K562 (cell line): ENCODE measurements around the gene SOWAHA. TPM values are rescaled to one million over a fixed set of nuclear protein-coding genes. Genes with fewer than 3 reads are reported as not detected.

Source experiments
- CTBP1 ChIP-seq: fragments of 450-650 bp; IDR thresholded peaks from 2 replicates; pipeline ENCODE4 v1.6.1; 2016; ENCODE audit warnings: borderline replicate concordance
- E2F3 ChIP-seq: fragments of 250-450 bp; sonication (Bioruptor Pico); IDR thresholded peaks from 2 replicates; pipeline ENCODE4 v1.4.0; 2020; ENCODE audit warnings: mild to moderate bottlenecking
- FOXP1 ChIP-seq: sonication (generic); formaldehyde crosslinking; IDR thresholded peaks from 2 replicates; pipeline ENCODE4 v1.8.0; 2022; ENCODE audit warnings: mild to moderate bottlenecking, missing genetic modification reagents
- GABPB1 ChIP-seq: sonication (generic); formaldehyde crosslinking; IDR thresholded peaks from 2 replicates; pipeline ENCODE4 v1.8.0; 2022; ENCODE audit warnings: mild to moderate bottlenecking, missing genetic modification reagents
- GTF2E2 ChIP-seq: fragments of 200-800 bp; sonication (Bioruptor generic); IDR thresholded peaks from 2 replicates; pipeline ENCODE4 v1.6.1; 2016; ENCODE audit warnings: missing genetic modification characterization, missing compliant biosample characterization
- HDAC8 ChIP-seq: fragments of 450-650 bp; IDR thresholded peaks from 2 replicates; pipeline ENCODE4 v1.6.1; 2016; ENCODE audit warnings: mild to moderate bottlenecking, missing genetic modification characterization, moderate library complexity, missing compliant biosample characterization
- NUFIP1 ChIP-seq: fragments of 450-650 bp; IDR thresholded peaks from 2 replicates; pipeline ENCODE4 v1.6.1; 2018; ENCODE audit not compliant: partially characterized antibody
- POLR2H ChIP-seq: IDR thresholded peaks from 2 replicates; pipeline ENCODE4 v1.6.1; 2016; ENCODE audit warnings: missing genetic modification characterization, low read depth, mild to moderate bottlenecking, control low read depth, missing compliant biosample characterization, moderate library complexity
- RBBP5 ChIP-seq: fragments of 200-600 bp; sonication (generic); IDR thresholded peaks from 2 replicates; pipeline ENCODE4 v1.6.1; 2012; ENCODE audit warnings: borderline replicate concordance, mild to moderate bottlenecking, low read length, control low read depth, inconsistent platforms; ENCODE audit not compliant: insufficient read depth, poor library complexity, severe bottlenecking
- ZNF444 ChIP-seq: fragments of 250-450 bp; sonication (Bioruptor Pico); IDR thresholded peaks from 2 replicates; pipeline ENCODE4 v1.4.0; 2020; ENCODE audit warnings: mild to moderate bottlenecking, moderate library complexity
- polyA plus RNA-seq, 8 experiments: library from polyadenylated mRNA; depleted of rRNA in 4 of 8; stranded (reverse) in 5 of 8; unstranded in 3 of 8; fragments of >200 nt; fragmentation: Nextera tagmentation in 2 of 8; fragmentation: Illumina TruSeq in 1 of 8; extraction: Ambion mirVana in 2 of 8; extraction: Trizol in 1 of 8; gene quantifications; 2 replicates each; pipeline versions ENCODE4 v1.2.1 to v1.2.3, GENCODE V29; 2011 to 2014; ENCODE audit warnings: inconsistent platforms in 1 of 8, missing spikeins in 1 of 8
- total RNA-seq, 7 experiments: library from RNA; depleted of rRNA in 6 of 7; stranded (reverse); fragments of >200 nt in 6 of 7; fragmentation: Illumina TruSeq in 2 of 7; extraction: Trizol in 2 of 7; gene quantifications; 2 replicates each; pipeline versions ENCODE4 v1.2.1 to v1.2.3, GENCODE V29; 2011 to 2021; ENCODE audit warnings: low replicate concordance in 1 of 7
- TF ChIP-seq, protein P1 (sequence below): fragments of 250-450 bp; sonication (Bioruptor Pico); IDR thresholded peaks from 2 replicates; pipeline ENCODE4 v1.4.0; 2020; ENCODE audit warnings: mild to moderate bottlenecking
- TF ChIP-seq, protein P2 (sequence below), 2 experiments: fragments of 450-650 bp in 1 of 2; sonication (generic) in 1 of 2; formaldehyde crosslinking in 1 of 2; IDR thresholded peaks in 1 of 2; conservative IDR thresholded peaks in 1 of 2; 2 replicates each; pipeline versions ENCODE4 v1.6.1 to v1.8.1; 2016 to 2023; ENCODE audit warnings: mild to moderate bottlenecking in 2 of 2, moderate library complexity in 2 of 2, inconsistent platforms in 1 of 2, missing genetic modification reagents in 1 of 2
- TF ChIP-seq, protein P3 (sequence below): IDR thresholded peaks from 2 replicates; pipeline ENCODE4 v1.6.1; 2011; ENCODE audit warnings: borderline replicate concordance, low read depth, mild to moderate bottlenecking, moderate library complexity, low read length; ENCODE audit not compliant: insufficient read depth, poor library complexity, severe bottlenecking
- TF ChIP-seq, protein P4 (sequence below): fragments of 250-450 bp; sonication (Bioruptor Pico); IDR thresholded peaks from 2 replicates; pipeline ENCODE4 v1.5.0; 2021; ENCODE audit warnings: mild to moderate bottlenecking, borderline replicate concordance
- TF ChIP-seq, protein P5 (sequence below): fragments of 250-450 bp; sonication (Bioruptor Pico); IDR thresholded peaks from 2 replicates; pipeline ENCODE4 v1.8.0; 2022; ENCODE audit warnings: moderate library complexity, mild to moderate bottlenecking, inconsistent platforms

SOWAHA gene
- total and polyA plus RNA-seq, 9 of the 15 experiments (the other 6 are each of a cell fraction or from before 2014, with no cell fraction given), result not detected

DNA sequence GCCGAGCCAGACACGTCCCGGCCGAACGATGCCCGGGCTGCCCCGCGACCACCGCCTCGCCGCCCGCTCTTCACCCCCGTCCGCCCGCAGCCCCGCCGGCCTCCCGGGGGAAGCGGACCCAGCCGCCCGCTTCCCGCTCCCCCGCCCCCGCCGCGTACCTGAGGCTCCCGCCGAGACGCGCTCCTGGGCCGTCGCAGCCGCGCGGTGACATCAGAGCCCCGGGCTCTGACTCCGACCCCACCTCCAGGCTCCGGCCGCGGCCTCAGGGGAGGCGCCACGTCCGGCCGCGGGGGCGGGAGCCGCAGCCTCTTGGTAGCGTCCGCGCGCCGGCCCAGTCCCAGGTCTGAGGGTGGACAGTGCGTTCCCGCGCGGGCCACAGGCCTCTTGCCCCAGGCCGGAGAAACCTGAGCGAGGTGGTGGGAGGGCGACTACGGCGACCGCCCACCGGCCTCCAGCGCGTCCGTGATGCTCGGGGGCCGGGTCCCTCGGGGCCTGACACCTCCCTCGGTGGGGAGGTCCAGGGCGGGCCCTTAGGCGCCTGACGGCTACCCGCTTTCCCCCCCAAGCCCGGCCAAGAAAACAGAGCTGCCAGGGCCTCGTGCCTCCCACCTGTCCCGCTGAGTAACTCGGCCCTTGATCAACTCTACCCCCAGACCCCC lies 17.5 kb downstream of the SOWAHA start, which contains the start of gene SHROOM1 (continued):
- TF ChIP-seq, protein P1, sequence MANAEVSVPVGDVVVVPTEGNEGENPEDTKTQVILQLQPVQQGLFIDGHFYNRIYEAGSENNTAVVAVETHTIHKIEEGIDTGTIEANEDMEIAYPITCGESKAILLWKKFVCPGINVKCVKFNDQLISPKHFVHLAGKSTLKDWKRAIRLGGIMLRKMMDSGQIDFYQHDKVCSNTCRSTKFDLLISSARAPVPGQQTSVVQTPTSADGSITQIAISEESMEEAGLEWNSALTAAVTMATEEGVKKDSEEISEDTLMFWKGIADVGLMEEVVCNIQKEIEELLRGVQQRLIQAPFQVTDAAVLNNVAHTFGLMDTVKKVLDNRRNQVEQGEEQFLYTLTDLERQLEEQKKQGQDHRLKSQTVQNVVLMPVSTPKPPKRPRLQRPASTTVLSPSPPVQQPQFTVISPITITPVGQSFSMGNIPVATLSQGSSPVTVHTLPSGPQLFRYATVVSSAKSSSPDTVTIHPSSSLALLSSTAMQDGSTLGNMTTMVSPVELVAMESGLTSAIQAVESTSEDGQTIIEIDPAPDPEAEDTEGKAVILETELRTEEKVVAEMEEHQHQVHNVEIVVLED (CRISPR knock-in tag), result peak; percentile 75
- TF ChIP-seq NUFIP1 (peak; percentile 57), FOXP1 (peak; percentile 58; the same call in 1 of the 2 replicates), CTBP1 (peak; percentile 72), RBBP5 (peak; percentile 18), POLR2H (tag) (peak; percentile 82), GTF2E2 (tag) (peak; percentile 19; the same call in 1 of the 2 replicates), HDAC8 (0 out of 2 replicates have a peak, but pooled peaks have one; percentile 34), E2F3 (CRISPR knock-in tag) (peak; percentile 90), ZNF444 (CRISPR knock-in tag) (no peak), GABPB1 (CRISPR knock-in tag) (peak; percentile 64; the same call in 1 of the 2 replicates)
- TF ChIP-seq, protein P2, sequence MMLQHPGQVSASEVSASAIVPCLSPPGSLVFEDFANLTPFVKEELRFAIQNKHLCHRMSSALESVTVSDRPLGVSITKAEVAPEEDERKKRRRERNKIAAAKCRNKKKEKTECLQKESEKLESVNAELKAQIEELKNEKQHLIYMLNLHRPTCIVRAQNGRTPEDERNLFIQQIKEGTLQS (IDR thresholded peaks at IDR 0.05), result peak; percentile 36; the same call in 1 of the 2 replicates
- TF ChIP-seq, protein P2 (CRISPR knock-in tag; conservative IDR thresholded peaks at IDR 0.05), result no peak
- TF ChIP-seq, protein P3, sequence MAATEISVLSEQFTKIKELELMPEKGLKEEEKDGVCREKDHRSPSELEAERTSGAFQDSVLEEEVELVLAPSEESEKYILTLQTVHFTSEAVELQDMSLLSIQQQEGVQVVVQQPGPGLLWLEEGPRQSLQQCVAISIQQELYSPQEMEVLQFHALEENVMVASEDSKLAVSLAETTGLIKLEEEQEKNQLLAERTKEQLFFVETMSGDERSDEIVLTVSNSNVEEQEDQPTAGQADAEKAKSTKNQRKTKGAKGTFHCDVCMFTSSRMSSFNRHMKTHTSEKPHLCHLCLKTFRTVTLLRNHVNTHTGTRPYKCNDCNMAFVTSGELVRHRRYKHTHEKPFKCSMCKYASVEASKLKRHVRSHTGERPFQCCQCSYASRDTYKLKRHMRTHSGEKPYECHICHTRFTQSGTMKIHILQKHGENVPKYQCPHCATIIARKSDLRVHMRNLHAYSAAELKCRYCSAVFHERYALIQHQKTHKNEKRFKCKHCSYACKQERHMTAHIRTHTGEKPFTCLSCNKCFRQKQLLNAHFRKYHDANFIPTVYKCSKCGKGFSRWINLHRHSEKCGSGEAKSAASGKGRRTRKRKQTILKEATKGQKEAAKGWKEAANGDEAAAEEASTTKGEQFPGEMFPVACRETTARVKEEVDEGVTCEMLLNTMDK, result peak; percentile 48
- TF ChIP-seq, protein P4, sequence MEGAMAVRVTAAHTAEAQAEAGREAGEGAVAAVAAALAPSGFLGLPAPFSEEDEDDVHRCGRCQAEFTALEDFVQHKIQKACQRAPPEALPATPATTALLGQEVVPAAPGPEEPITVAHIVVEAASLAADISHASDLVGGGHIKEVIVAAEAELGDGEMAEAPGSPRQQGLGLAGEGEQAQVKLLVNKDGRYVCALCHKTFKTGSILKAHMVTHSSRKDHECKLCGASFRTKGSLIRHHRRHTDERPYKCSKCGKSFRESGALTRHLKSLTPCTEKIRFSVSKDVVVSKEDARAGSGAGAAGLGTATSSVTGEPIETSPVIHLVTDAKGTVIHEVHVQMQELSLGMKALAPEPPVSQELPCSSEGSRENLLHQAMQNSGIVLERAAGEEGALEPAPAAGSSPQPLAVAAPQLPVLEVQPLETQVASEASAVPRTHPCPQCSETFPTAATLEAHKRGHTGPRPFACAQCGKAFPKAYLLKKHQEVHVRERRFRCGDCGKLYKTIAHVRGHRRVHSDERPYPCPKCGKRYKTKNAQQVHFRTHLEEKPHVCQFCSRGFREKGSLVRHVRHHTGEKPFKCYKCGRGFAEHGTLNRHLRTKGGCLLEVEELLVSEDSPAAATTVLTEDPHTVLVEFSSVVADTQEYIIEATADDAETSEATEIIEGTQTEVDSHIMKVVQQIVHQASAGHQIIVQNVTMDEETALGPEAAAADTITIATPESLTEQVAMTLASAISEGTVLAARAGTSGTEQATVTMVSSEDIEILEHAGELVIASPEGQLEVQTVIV (CRISPR knock-in tag), result no peak
- TF ChIP-seq, protein P5, sequence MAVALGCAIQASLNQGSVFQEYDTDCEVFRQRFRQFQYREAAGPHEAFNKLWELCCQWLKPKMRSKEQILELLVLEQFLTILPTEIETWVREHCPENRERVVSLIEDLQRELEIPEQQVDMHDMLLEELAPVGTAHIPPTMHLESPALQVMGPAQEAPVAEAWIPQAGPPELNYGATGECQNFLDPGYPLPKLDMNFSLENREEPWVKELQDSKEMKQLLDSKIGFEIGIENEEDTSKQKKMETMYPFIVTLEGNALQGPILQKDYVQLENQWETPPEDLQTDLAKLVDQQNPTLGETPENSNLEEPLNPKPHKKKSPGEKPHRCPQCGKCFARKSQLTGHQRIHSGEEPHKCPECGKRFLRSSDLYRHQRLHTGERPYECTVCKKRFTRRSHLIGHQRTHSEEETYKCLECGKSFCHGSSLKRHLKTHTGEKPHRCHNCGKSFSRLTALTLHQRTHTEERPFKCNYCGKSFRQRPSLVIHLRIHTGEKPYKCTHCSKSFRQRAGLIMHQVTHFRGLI (CRISPR knock-in tag), result no peak
